GM18526 (cell line): ENCODE measurements around the gene ARAP2.

Experiments
- POLR2A ChIP-seq: IDR thresholded peaks from 3 replicates; pipeline ENCODE4 v1.6.1; 2011; ENCODE audit not compliant: insufficient read length; ENCODE audit errors: extremely low read depth

The ARAP2 gene

DNA sequence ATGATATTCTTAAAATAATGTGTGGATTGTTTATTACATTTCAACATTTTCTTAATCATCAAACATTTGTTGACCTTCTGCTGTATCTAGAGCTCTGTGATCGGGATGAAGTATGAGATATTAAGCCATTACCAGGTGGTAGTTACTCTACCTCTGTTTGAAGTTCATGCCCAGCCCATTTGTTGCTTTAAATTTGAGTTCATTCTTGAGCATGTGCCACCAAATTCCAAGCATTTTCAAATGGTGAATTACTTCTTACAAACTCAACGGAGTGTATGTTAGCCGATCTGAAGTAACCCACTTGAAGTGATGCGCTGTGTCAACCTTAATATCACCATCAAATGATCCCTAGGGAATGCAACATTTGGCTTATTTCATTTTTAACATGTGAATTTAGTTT lies 29.8 kb upstream of the ARAP2 start:
- TF ChIP-seq POLR2A = no peak

DNA sequence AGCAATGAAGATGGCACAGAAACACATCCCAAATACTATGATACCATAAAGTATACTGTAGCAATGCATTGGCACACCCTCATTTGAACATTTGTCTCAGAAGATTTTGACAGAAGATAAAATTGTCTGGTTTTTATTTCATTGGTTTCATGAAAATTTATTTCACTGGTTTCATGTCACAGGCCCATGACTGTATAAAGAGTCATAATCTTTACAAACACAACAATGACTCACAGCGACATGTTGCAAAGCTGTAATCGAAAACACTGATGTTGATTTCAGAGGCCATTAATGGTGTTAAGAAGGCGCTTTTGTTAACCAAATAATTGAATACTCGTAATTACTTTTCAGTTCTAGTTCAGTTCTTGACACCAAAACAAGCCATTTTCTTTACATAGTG lies 29.0 kb upstream of the ARAP2 start:
- TF ChIP-seq POLR2A = no peak

DNA sequence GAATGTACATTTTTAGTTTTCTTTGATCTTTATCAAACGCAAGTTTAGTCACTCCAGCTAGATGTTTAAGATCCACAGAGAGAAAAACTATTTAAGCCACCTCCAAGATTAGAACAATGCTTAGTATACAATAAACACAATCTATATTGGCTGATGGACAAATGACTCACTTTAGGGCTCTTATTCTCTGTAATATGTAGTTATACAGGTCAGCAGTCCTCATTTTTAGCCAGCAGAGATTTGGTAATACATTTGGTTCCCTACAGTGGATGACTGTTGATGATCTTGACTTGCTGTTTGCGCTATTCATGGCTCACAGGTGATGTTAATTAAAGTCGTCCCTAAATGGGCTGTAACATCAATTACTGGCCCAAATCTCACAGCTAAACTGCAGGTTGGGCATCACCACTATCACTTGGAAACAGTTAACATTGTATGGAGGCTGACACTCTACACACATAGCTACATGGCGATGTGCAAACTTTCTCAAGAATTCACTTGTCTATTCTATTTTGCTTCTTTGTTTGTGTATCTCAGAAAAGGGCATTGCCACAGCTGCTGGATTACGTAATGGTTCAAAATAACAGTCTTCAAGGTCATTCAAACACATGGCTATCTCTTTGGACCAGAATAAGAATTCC lies 25.3 kb upstream of the ARAP2 start:
- TF ChIP-seq POLR2A = no peak

DNA sequence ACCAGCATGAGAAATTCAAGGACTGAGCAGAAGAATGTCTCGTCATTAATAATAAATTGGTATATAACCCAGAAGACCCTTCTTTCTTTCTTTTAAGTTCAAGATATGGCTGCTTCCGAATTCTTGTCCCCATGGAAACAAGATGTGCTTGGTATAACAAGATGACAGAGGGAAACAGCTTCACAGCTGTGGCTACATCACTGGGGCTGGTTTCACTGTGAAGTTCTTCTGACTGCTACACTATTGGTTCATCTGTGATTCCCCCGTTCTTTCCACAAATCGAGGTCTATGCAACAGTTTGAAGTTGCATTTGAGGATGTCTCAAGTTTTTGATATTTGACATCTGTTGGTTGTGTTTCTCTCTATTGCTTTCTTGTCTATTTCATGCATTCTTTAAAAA lies 24.8 kb upstream of the ARAP2 start:
- TF ChIP-seq POLR2A = no peak

DNA sequence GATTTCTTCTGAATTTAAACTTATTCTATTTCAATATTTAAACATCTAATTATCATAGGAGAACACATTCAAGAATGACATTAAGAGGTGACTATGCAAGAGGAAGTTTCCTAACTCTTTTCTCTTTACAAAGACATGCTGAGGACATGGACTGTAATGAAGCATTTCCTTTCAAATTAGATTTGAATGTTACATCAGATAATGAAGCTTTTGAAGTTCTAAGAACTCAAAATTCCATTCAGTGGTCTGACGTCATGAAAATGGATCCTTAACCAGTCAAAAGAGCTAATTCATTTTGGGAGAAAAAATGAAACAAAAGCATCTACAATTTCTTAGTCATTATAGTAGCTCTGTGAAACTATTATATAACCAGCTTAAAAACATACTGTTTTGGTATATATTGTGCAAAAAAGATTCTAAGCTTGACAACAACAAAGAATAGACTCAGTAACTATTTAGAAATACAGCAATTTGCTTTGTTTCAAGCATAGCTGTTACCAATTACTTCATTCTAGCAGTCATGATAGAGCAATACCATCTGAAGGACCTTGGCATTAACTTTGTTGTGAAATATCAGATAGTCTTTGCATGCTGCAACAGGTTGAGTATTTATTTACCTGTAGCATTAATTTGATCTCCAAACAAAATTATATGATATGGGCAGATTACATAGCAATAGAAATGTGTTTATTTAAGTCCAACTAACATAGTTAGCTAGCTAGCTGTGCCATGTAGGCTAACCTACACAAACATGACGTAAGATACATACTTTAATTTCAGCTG lies 23.4 kb upstream of the ARAP2 start:
- TF ChIP-seq POLR2A = no peak

DNA sequence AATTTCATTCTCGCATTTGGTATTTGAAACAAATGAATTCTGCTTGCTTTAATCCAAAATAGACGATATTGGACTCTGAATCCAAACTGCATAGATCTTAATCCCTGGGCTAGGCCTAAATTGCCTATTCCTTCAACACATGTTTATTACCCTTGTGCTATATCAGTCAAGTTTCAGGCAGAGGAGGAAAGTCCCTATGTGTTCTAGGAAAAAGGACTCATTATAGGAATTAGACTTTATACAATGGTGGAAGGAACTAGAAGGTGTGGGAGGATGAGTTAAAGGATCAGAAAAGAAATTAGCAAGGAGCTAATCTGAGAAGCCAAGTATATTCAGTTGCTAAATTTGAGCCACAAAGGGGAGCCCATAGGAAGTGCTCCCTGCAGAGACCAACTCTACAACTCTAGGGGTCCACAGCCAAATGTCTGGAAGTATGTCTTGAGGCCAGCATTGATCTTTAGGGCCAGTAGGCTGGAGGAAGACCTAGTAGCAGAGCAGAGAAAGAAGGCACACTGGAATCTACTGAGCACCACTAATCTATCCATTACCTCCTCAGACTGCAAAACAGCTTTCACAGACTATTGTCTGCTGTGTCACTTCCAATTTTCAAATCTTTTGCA lies 20.0 kb upstream of the ARAP2 start:
- TF ChIP-seq POLR2A = no peak

DNA sequence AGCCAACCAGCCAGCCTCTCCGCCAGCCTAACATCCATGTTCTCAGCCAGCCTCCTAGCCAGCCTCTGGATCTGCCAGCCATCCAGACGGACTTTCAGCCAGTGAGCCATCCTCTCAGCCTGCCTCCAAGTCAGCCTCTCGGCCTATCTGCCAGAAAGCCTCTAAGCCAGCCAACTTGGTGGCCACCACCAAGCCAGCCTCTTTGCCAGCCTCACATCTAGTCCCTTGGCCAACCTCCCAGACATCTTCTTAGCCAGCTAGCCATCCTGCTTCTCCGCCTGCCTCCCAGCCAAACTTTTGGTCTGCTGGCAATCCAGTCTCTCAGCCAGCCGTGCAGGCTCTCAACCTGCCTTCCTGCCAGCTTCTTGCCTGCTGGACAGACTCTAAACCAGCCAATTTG lies 16.4 kb upstream of the ARAP2 start:
- TF ChIP-seq POLR2A = no peak

DNA sequence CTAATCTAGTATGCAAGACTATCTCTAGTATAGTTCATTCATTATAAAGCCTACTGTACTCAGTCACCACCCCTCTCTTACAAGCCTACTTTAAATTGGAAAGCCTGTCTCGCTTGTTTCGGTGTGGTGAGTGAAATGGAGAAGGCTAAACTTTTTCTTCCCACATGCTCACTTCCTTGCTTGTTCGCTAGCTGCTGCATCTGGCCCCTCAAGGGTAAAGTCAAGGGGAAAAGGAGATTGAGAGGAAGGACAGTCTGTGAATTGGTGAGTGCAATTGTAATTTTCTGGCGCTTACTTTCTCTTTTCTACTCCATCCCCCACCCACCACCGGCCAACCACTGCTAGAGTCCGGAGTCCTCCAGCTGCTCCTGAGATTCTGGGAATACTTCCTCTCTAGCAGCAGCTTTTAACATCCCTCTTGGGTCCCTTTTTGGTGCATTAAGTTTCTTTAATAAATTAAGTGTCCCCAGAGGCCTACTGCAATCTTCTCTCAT lies 12.1 kb upstream of the ARAP2 start:
- TF ChIP-seq POLR2A = no peak

DNA sequence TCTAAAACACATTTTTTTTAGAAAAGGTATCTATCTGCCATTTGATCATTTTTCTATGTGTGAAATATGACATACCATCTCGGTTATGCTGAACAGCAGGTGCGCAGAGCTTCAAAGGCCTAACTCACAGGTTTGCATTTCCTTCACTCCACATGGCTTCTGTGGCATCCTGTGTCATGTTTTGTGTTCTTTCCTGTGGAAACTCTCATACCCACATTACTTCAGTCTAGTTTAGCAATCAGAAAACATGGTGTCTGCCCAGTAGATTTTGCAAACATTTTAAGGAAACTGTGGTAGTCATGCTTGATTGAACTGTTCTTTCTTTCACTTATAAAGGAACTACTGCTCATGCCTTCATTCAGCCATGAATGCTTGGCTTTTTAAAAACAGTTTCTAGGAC lies 11.3 kb upstream of the ARAP2 start:
- TF ChIP-seq POLR2A = no peak

DNA sequence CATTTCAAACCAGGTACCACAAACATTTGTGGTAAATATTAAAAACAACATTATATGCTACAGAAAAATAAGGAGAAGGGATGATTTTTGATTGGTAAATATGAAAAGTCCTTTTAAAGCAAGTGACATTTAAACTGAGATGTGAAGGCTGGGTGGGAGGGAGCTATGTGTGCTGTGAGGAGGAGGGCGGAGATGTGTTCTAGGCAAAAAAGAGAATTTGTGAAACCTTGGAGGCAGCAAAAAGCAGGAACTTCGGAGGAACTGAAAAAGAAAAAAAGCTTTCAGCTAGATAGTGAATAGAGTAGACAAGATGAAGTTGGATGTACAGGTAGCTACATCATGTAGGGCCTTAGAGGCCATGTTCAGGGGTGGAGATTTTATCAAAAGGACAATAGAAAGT lies 10.1 kb upstream of the ARAP2 start:
- no peak for TF ChIP-seq POLR2A

DNA sequence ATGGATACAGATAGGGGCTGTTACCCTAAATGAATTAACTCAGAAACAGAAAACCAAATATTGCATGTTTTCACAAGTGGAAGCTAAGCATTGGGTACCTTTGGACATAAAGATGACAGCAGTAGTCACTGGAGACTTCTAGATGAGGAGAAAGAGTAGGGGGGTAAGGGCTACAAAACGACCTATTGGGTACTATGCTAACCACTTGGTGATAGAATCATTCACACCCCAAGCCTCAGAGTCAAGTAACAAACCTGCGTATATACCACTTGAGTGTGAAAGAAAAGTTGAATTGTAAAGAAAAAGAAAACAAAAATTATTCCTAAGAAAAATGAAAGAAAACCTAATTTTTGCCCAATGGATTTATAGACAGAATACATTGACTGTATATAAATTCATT lies 7.7 kb upstream of the ARAP2 start:
- no peak for TF ChIP-seq POLR2A

DNA sequence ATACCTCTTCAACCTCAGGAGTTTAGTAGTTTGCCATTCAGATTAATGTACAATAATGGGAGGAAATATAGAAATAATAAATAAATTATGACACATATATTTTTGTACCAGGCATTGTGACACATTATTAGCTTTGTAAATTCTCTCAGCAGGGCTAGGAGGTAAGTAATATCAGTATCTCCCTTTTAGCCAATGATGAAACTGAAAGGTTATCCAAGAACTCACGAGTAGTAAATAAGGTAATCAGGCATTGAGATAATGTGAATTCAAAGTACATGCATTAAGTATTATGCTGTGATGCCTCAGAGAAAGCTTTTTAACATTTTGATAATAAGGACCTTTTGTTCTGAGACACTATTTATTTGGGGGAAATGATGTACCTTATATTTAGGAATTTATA lies 5.3 kb upstream of the ARAP2 start:
- no peak for TF ChIP-seq POLR2A

DNA sequence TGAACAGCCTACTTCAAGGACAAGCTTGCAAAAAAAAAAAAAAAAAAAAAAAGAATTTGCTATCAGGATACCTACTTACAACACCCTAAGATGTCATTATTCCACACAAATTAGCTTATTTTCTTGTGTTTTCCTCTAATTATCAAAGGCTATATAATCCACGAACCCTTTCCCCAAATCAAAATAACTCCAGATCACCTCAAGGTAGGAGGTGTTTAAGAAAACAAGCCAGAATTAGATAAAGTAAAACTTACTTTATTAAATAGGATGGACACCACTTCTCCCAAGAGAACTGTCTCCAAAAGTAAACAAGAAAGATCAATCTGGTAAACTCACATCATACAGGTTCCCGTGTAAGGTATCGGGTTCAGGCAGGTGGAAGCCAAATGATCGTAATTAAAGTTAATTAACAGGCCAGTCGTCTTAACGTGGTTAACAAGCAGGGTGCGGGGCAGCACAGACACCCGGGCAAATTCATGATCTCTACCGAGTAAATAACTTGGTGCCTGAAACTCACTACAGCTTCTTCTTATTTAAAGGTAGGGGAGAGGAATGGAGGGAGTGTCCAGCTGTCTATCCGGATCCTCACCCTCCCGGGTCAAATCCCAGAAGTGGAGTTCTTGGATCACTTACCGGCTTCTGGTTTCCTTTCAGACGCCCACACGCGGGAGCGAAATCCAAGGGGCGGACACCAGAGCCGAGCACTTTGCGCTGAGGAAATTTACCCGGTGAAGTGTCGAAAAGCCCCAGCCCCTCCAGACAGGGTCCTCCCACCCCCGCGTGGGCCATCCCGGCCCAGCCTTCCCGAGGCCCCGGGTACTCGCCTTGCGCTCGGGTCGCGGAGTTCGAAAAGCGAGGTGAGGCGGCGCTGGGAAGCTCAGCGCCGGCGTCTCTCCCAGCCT lies 708 bp downstream of the ARAP2 start:
- no peak for TF ChIP-seq POLR2A

DNA sequence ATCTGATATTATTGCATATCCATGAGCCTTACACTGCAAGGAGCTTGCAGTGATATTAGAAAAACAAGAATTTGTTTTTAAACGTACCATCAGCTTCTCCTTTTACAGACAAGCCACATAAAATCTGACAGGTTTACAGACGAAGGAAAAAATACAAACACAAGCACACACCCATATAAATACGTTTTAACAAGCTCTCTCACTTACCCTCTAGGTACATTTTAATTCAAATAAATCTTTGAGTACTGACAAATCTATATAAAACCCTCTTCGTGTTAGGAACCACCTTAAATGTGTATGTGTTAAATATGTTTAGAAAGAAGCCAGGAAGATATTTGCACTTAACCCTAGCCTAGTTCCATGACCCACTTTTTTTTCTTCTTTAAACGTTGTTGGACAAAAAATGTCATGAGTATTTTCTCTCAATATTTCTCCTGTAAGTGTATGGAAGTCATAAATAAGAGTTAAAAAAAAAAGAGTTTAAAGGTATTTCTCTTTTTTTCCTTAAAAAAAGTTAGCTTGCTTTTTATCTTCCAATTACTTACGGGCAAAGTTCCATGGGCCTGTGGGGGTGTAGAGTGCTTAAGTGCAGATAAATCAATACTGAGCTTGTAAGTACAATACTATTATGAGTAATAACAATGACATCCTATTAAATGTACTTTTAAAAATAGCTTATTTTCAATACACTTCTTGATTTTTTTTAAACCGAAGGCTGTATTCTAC lies 1.5 kb downstream of the ARAP2 start:
- TF ChIP-seq POLR2A = no peak

DNA sequence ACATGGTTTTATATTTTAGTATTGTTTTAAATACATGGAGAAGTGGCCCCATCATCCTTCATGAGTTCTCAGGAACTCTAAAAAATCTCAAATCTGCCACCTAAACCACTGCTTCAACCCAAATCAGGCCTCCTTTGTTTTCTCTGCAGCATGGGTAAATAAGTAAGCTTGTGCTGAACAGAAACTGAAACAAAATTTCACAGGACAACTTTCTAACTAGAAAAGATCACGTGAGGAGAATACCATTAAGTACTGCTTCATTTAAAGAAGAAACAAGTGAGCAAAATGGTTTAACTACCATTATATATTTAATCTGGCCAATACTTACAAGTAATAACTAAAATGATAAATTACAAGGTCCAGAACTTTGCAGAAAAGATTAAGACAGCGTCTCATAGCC lies 2.5 kb downstream of the ARAP2 start:
- no peak for TF ChIP-seq POLR2A
